Measurements from ENCODE around the gene TTLL11. TPM values are rescaled to one million over a fixed set of nuclear protein-coding genes. Genes with fewer than 3 reads are reported as not detected.
"Not testable (repeated sequence)": the region's sequence is repeated elsewhere in the genome, so short reads cannot be mapped to it uniquely, and the experiment has no call there.

TTLL11 gene
- total RNA-seq, 1 donor from 2014 or later, result 4.0 TPM

DNA sequence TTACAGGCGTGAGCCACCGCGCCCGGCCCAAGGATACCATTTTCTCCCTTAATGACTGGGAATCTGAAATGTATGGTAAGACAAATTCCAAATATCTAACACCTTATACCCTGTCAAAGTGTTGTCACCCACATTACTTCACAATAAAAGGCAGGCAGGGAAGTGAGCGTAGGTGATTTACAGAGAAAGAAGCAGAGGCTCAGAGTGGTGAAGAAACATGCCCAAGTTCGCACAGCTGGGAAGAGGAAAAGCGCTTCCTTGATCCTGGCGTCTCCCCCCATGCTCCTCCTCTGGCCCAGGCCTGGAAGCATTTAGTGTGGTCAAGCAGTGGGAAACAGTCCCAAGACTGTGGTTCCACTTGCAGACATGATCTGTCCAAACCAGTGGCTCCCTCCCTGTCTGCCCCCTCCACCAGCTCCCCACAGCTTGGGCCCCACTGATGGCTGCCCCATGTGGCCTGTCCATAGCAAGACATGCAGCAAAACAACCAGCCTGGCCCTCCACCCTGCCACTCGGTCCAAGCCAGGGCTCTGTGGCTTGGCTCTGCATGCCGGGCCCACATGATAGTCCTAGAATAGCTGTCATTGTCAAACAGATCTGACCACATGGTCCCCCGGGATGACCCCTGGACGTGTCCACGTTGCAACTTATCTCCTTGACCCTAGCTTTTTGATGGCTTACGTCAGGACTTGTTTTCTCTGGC is 107.2 kb downstream of the TTLL11 start:
- Mint-ChIP-seq H3K27ac (ENCODE audit: unreplicated experiment) (no peak overlapping the region), H3K9me3 (ENCODE audit: unreplicated experiment) (no peaks in the 10 kb centered on the region), H3K36me3 (ENCODE audit: low read depth, unreplicated experiment) (no peaks in the 10 kb centered on the region), H3K4me3 (ENCODE audit: unreplicated experiment) (no peak overlapping the region), H3K4me1 (ENCODE audit: unreplicated experiment) (no peaks in the 10 kb centered on the region), H3K27me3 (ENCODE audit: unreplicated experiment) (peaks cover 11% of the 10 kb centered on the region)
- TF ChIP-seq CTCF (IDR thresholded peaks at IDR 0.05; ENCODE audit: unreplicated experiment), result no peak
- DNase-seq (ENCODE audit: low spot score), result no peak

DNA sequence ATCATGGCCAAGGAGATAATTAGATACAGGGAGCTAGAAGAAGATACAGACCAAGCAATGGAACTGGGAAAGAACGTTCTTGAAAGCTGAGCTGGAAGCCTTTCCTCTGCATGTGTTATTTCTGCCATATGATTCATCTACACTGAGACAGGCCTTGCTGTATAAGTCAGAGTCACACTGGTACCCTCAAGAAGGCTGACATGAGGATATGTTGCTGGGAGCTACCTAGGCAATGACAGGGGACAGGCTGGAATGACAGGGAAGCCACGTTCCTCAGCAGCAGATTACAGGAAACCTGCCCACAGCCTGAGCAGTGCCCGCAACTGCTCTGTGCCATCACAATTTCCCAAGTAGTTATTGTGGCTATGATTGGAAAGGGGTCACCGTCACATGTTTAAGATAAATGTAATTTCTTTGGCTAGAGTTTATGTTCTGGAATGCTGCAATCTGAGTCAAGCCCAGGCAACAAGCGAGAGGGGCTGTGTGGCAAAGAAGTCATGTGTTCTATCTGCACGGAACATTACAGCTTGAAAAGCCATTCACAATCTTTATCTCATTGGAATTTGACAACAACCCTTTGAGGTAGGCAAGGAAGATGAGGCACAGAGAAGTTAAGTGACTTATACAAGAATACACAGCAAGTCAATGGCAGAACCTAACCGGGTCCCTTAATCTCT is 108.2 kb downstream of the TTLL11 start:
- H3K9me3 Mint-ChIP-seq (ENCODE audit: unreplicated experiment), result no peaks in the 10 kb centered on the region
- no peak overlapping the region for H3K4me3 Mint-ChIP-seq (ENCODE audit: unreplicated experiment)
- no peak for DNase-seq (ENCODE audit: low spot score)
- no peak overlapping the region for H3K27ac Mint-ChIP-seq (ENCODE audit: unreplicated experiment)
- H3K27me3 Mint-ChIP-seq (ENCODE audit: unreplicated experiment), result peaks cover 10% of the 10 kb centered on the region
- H3K36me3 Mint-ChIP-seq (ENCODE audit: low read depth, unreplicated experiment), result no peaks in the 10 kb centered on the region
- TF ChIP-seq CTCF (IDR thresholded peaks at IDR 0.05; ENCODE audit: unreplicated experiment), result no peak
- H3K4me1 Mint-ChIP-seq (ENCODE audit: unreplicated experiment), result no peaks in the 10 kb centered on the region

DNA sequence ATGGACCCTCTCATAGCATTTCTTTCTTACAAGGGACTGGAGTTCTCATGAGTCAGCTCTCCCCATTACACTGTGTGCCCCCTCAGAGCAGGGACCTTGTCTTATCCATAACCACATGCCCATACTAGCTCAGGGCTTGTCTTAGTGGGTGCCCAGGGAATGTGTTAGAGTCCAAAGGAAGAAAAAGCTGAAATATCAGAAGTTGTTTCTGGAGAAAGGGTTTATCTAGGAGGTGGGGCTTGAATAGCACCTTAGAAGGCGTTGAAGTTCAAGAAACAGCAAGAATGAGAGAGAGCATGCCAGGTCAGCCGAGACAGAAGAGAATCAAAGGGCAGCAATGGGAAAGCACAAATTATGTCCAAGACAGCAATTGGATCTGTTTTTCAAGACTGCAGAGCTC is 109.4 kb downstream of the TTLL11 start:
- H3K27me3 Mint-ChIP-seq (ENCODE audit: unreplicated experiment), result peaks cover 6% of the 10 kb centered on the region
- H3K9me3 Mint-ChIP-seq (ENCODE audit: unreplicated experiment), result no peaks in the 10 kb centered on the region
- no peak for TF ChIP-seq CTCF (IDR thresholded peaks at IDR 0.05; ENCODE audit: unreplicated experiment)
- H3K4me1 Mint-ChIP-seq (ENCODE audit: unreplicated experiment), result no peaks in the 10 kb centered on the region
- H3K4me3 Mint-ChIP-seq (ENCODE audit: unreplicated experiment), result no peak overlapping the region
- H3K36me3 Mint-ChIP-seq (ENCODE audit: low read depth, unreplicated experiment), result no peaks in the 10 kb centered on the region
- no peak overlapping the region for H3K27ac Mint-ChIP-seq (ENCODE audit: unreplicated experiment)
- no peak for DNase-seq (ENCODE audit: low spot score)

DNA sequence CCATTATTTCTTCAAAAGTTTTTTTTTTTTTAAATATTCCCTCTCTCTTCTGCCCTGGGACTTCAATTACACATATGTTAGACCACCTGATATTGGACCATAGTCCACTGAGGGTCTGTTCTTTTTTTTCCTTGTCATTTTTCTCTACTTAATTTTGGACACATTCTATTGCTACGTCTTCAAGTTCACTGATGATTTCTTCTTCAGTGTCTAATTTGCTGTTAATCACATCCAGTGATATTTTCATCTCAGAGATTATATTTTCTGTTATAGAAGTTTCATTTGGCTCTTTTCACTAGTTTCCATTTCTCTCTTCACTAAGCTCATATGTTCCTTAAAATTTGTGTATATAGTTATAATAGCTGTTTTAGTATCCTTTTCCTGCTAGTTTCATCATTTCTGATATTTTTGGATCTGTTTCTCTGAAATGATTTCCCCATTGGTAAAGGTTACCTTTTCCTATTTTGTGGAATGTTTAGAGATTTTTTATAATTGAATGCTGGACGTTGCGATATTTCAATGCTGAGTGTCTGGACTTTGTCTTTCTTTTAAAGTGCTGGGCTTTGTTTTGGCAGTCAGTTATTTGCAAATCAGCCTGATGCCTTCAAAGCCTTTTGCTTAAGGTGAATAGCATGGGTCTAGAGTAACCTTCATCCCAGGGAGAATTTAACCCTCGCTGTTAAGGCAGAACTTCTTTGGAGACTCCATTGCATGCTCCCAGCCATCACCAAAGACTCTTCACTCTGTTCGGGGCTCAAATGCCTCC is 111.8 kb downstream of the TTLL11 start:
- H3K36me3 Mint-ChIP-seq (ENCODE audit: low read depth, unreplicated experiment), result no peaks in the 10 kb centered on the region
- TF ChIP-seq CTCF (IDR thresholded peaks at IDR 0.05; ENCODE audit: unreplicated experiment), result no peak
- DNase-seq (ENCODE audit: low spot score), result no peak
- peaks cover 2% of the 10 kb centered on the region for H3K27me3 Mint-ChIP-seq (ENCODE audit: unreplicated experiment)
- no peaks in the 10 kb centered on the region for H3K9me3 Mint-ChIP-seq (ENCODE audit: unreplicated experiment)
- H3K27ac Mint-ChIP-seq (ENCODE audit: unreplicated experiment), result no peak overlapping the region
- no peaks in the 10 kb centered on the region for H3K4me1 Mint-ChIP-seq (ENCODE audit: unreplicated experiment)
- no peak overlapping the region for H3K4me3 Mint-ChIP-seq (ENCODE audit: unreplicated experiment)

GRCh38 chr9:121980665-121981064 is 112.4 kb downstream of the TTLL11 start:
- not testable (repeated sequence) for H3K9me3 Mint-ChIP-seq (ENCODE audit: unreplicated experiment); DNase-seq (ENCODE audit: low spot score); H3K4me1 Mint-ChIP-seq (ENCODE audit: unreplicated experiment); H3K27ac Mint-ChIP-seq (ENCODE audit: unreplicated experiment); H3K4me3 Mint-ChIP-seq (ENCODE audit: unreplicated experiment); H3K27me3 Mint-ChIP-seq (ENCODE audit: unreplicated experiment); H3K36me3 Mint-ChIP-seq (ENCODE audit: low read depth, unreplicated experiment)
